Stimulated activated CD4-positive, alpha-beta T cell treated with anti-CD3 and anti-CD28 coated beads, Interleukin-15, amount 100 ng/mL, for 24 hours (primary cell): ENCODE data around the gene ZNF44.

Source experiments
- DNase-seq: peaks from one replicate; pipeline ENCODE4 v3.0.0-alpha.2; 2020

Gene ZNF44

DNA sequence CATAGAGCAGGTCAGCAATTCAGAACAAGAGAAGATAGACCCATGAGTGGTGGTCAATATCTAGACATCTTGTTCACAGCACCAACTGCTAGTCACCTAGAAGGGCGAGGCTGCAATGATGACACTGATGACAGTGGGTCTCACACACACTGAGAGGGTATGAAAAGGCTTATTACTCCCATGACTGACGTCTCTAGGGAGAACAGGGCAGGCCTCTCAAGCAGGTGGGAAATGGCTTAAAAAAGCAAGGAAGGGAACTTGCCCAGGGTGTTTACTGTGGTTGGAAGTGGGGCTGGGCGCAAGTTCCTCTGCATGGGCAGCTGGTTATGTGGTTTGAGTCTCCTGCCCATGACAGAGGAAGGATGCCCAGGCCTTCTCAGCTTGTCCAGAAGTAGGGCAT, 33.8 kb downstream of the ZNF44 start:
- no peak for DNase-seq

DNA sequence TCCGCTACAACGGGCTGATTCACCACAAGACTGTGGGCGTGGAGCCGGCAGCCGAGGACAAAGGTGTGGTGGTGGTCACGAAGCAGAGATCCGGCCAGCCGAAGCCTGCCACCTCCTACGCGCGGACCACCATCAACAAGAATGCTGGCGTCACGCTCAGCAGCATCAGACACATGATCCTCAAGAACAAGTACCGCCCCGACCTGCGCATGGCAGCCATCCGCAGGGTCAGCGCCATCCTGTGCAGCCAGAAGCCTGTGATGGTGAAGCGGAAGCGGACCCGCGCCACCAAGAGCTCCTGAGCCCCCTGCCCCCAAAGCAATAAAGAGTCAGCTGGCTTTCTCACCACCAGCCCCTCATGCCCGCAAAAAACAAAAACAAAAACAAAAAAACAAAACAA, 34.4 kb downstream of the ZNF44 start:
- DNase-seq: no peak

GRCh38 chr19:12255372-12255771, 39.3 kb downstream of the ZNF44 start:
- no peak for DNase-seq

GRCh38 chr19:12247644-12248222, 47.0 kb downstream of the ZNF44 start:
- DNase-seq: no peak

GRCh38 chr19:12244370-12244769, 50.3 kb downstream of the ZNF44 start:
- no peak for DNase-seq

- no peak for DNase-seq
Observed at GRCh38 chr19:12237143-12237839, 57.4 kb downstream of the ZNF44 start.

DNA sequence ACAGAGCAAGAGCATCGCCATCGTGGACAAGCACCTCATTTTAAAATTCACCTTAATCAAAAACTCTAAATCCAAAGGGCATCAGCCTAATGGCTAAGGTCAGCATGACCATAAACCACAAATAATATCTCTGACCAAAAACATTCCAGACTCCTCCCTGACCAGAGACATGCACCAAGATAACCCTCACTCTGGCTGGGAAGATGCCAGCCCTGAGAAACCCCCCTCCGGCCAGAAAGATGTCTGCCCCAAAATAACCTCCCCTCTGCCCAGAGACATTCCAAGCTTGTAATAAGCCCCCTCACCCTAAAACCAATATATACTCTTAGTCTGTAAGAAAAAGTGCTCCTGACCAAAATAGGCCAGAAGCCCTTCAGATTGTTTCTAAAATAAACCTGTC, 61.7 kb downstream of the ZNF44 start:
- no peak for DNase-seq

GRCh38 chr19:12230751-12231733, 63.6 kb downstream of the ZNF44 start:
- no peak for DNase-seq

GRCh38 chr19:12229990-12230389, 64.7 kb downstream of the ZNF44 start:
- DNase-seq: no peak

DNA sequence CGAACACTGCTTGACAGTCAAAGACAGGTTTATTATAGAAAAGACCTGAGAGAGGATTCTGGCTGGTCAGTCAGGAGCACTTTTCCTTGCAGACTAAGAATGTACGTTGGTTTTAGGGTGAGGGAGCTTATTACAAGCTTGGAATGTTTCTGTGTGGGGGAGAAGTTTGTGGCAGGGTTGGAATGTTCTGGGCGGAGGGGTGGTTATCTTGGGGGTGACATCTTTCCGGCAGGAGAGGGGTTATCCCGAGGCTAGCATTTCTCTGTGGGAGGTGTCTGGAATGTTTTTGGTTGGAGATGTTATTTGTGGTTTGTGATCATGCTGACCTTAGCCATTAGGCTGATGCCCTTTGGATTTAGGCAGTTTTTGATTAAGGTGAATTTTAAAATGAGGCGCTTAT, 70.0 kb downstream of the ZNF44 start:
- no peak for DNase-seq

DNA sequence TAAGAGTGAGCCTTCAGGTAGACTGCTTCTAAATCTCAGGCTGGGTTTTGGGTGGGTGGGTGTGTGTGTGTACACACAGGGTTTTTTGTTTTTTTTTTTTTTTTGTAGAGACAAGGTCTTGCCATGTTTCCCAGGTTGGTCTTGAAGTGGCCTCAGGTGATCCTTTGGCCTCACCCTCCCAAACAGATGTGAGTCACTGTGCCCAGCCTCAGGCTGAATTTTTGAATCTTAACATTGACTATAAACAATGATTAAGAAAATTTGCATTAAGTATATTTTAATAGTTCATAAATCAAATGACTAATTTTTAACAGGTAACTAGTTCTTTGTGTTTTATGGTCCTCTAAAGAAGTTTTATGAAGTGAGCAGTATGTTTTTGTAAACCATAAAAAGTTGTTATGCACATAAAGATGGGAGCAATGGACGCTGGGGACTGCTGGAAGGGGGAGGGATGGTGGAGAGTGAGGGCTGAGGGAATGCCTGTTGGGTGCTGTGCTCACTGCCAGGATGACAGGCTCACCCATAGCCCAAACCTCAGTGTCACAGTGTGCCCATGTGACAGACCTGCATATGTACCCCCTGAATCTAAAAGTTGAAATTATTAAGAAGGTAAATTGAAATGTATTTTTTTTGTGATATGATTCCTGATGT, 71.6 kb downstream of the ZNF44 start:
- no peak for DNase-seq
